Measurements from ENCODE around the gene KAT6B. TPM values are rescaled to one million over a fixed set of nuclear protein-coding genes. Genes with fewer than 3 reads are reported as not detected.
A peak's percentile ranks its signal among the peaks of the same experiment; 100 is the strongest.
"Not testable (repeated sequence)": the region's sequence is repeated elsewhere in the genome, so short reads cannot be mapped to it uniquely, and the experiment has no call there.

The KAT6B gene
- total and polyA plus RNA-seq, 2 experiments from 2014 or later, result 7.7 to 12.4 TPM

- Histone ChIP-seq H3F3A (ENCODE audit: insufficient read depth) (no peaks in the 10 kb centered on the region), H2AFZ (no peak overlapping the region), H3K9me3 (ENCODE audit: low read depth) (no peaks in the 10 kb centered on the region), H3K27me3 (replicated peaks; ENCODE audit: insufficient read depth) (no peaks in the 10 kb centered on the region), H3K79me2 (ENCODE audit: insufficient read depth) (peaks cover 90% of the 10 kb centered on the region), H3K9ac (no peak overlapping the region), H3K27ac (no peak overlapping the region), H3K36me3 (ENCODE audit: low read depth) (no peaks in the 10 kb centered on the region), H3K9me2 (ENCODE audit: insufficient read depth) (no peaks in the 10 kb centered on the region), H3K4me1 (ENCODE audit: insufficient read depth) (no peaks in the 10 kb centered on the region), H3K4me2 (ENCODE audit: unreplicated experiment) (no peak overlapping the region), H3K4me3 (no peak overlapping the region), H4K20me1 (ENCODE audit: insufficient read depth) (no peaks in the 10 kb centered on the region)
- TF ChIP-seq EZH2 (IDR thresholded peaks at IDR 0.05; ENCODE audit: insufficient read depth, poor library complexity, severe bottlenecking) (no peak), EZH2phosphoT487 (IDR thresholded peaks at IDR 0.05; ENCODE audit: insufficient read depth, low read depth) (no peak)
- in situ Hi-C loops (cut with MboI), result no loop called here
- DNase-seq, result peak; percentile 54
Observed at GRCh38 chr10:74889662-74889998, 63.2 kb downstream of the KAT6B start.

- no peak overlapping the region for H3K4me2 ChIP-seq (ENCODE audit: unreplicated experiment)
- H3K9me2 ChIP-seq (ENCODE audit: insufficient read depth), result no peaks in the 10 kb centered on the region
- H4K20me1 ChIP-seq (ENCODE audit: insufficient read depth), result no peaks in the 10 kb centered on the region
- WGBS, 2 experiments (ENCODE audit: low coverage in 1 of 2, low lambda C conversion rate in 2 of 2, missing lambda C conversion rate in 2 of 2), result 87 to 91% methylated on average over 7 of the region's 7 CpGs
- TF ChIP-seq EZH2phosphoT487 (IDR thresholded peaks at IDR 0.05; ENCODE audit: insufficient read depth, low read depth) (no peak), EZH2 (IDR thresholded peaks at IDR 0.05; ENCODE audit: insufficient read depth, poor library complexity, severe bottlenecking) (no peak)
- H3K9me3 ChIP-seq (ENCODE audit: low read depth), result no peaks in the 10 kb centered on the region
- H3K36me3 ChIP-seq (ENCODE audit: low read depth), result no peaks in the 10 kb centered on the region
- no peaks in the 10 kb centered on the region for H3F3A ChIP-seq (ENCODE audit: insufficient read depth)
- H3K9ac ChIP-seq, result no peak overlapping the region
- no peak overlapping the region for H3K4me3 ChIP-seq
- H3K4me1 ChIP-seq (ENCODE audit: insufficient read depth), result no peaks in the 10 kb centered on the region
- no peak overlapping the region for H3K27ac ChIP-seq
- H3K27me3 ChIP-seq (replicated peaks; ENCODE audit: insufficient read depth), result no peaks in the 10 kb centered on the region
- no peak overlapping the region for H2AFZ ChIP-seq
- no peak for DNase-seq
- in situ Hi-C loops (cut with MboI), result no loop called here
- H3K79me2 ChIP-seq (ENCODE audit: insufficient read depth), result peaks cover 88% of the 10 kb centered on the region
Observed at GRCh38 chr10:74890460-74890859, 64.1 kb downstream of the KAT6B start.

GRCh38 chr10:74891053-74891452, 64.7 kb downstream of the KAT6B start:
- Histone ChIP-seq H3K9ac (no peak overlapping the region), H3K9me2 (ENCODE audit: insufficient read depth) (no peaks in the 10 kb centered on the region), H2AFZ (no peak overlapping the region), H3K27me3 (replicated peaks; ENCODE audit: insufficient read depth) (no peaks in the 10 kb centered on the region), H3F3A (ENCODE audit: insufficient read depth) (no peaks in the 10 kb centered on the region), H3K4me3 (no peak overlapping the region), H3K27ac (no peak overlapping the region), H3K36me3 (ENCODE audit: low read depth) (no peaks in the 10 kb centered on the region), H3K9me3 (ENCODE audit: low read depth) (no peaks in the 10 kb centered on the region), H3K79me2 (ENCODE audit: insufficient read depth) (peaks cover 89% of the 10 kb centered on the region), H3K4me1 (ENCODE audit: insufficient read depth) (no peaks in the 10 kb centered on the region), H3K4me2 (ENCODE audit: unreplicated experiment) (no peak overlapping the region), H4K20me1 (ENCODE audit: insufficient read depth) (no peaks in the 10 kb centered on the region)
- TF ChIP-seq EZH2phosphoT487 (IDR thresholded peaks at IDR 0.05; ENCODE audit: insufficient read depth, low read depth) (no peak), EZH2 (IDR thresholded peaks at IDR 0.05; ENCODE audit: insufficient read depth, poor library complexity, severe bottlenecking) (no peak)
- 21 to 28% methylated on average over 2 of the region's 2 CpGs for WGBS, 2 experiments (ENCODE audit: low coverage in 1 of 2, low lambda C conversion rate in 2 of 2, missing lambda C conversion rate in 2 of 2)
- in situ Hi-C loops (cut with MboI), result no loop called here
- no peak for DNase-seq

GRCh38 chr10:74892839-74893238, 66.4 kb downstream of the KAT6B start:
- Histone ChIP-seq H3K79me2 (ENCODE audit: insufficient read depth) (peaks cover 89% of the 10 kb centered on the region), H3K9me3 (ENCODE audit: low read depth) (no peaks in the 10 kb centered on the region), H2AFZ (no peak overlapping the region), H3K4me3 (no peak overlapping the region), H3K4me1 (ENCODE audit: insufficient read depth) (peaks cover 6% of the 10 kb centered on the region), H3K27me3 (replicated peaks; ENCODE audit: insufficient read depth) (no peaks in the 10 kb centered on the region), H3K27ac (no peak overlapping the region), H3K36me3 (ENCODE audit: low read depth) (no peaks in the 10 kb centered on the region), H3K9ac (no peak overlapping the region), H3K4me2 (ENCODE audit: unreplicated experiment) (no peak overlapping the region), H3F3A (ENCODE audit: insufficient read depth) (no peaks in the 10 kb centered on the region), H3K9me2 (ENCODE audit: insufficient read depth) (no peaks in the 10 kb centered on the region), H4K20me1 (ENCODE audit: insufficient read depth) (no peaks in the 10 kb centered on the region)
- TF ChIP-seq EZH2phosphoT487 (IDR thresholded peaks at IDR 0.05; ENCODE audit: insufficient read depth, low read depth) (no peak), EZH2 (IDR thresholded peaks at IDR 0.05; ENCODE audit: insufficient read depth, poor library complexity, severe bottlenecking) (no peak)
- 92 to 94% methylated on average over 3 to 4 of the region's 4 CpGs for WGBS, 2 experiments (ENCODE audit: low coverage in 1 of 2, low lambda C conversion rate in 2 of 2, missing lambda C conversion rate in 2 of 2)
- in situ Hi-C loops (cut with MboI), result no loop called here
- DNase-seq, result no peak

- 88 to 89% methylated on average over 6 of the region's 6 CpGs for WGBS, 2 experiments (ENCODE audit: low coverage in 1 of 2, low lambda C conversion rate in 2 of 2, missing lambda C conversion rate in 2 of 2)
- not testable (repeated sequence) for H4K20me1 ChIP-seq (ENCODE audit: insufficient read depth)
Observed at GRCh38 chr10:74893329-74893728, 66.9 kb downstream of the KAT6B start.

More at GRCh38 chr10:74893329-74893728, 66.9 kb downstream of the KAT6B start:
- Histone ChIP-seq H3K79me2 (ENCODE audit: insufficient read depth) (peaks cover 89% of the 10 kb centered on the region), H3K4me1 (ENCODE audit: insufficient read depth) (peaks cover 11% of the 10 kb centered on the region)
- H3K36me3 ChIP-seq (ENCODE audit: low read depth); H3K27me3 ChIP-seq (replicated peaks; ENCODE audit: insufficient read depth); H3K9me2 ChIP-seq (ENCODE audit: insufficient read depth); H3K9ac ChIP-seq; H3F3A ChIP-seq (ENCODE audit: insufficient read depth); H3K4me3 ChIP-seq; H2AFZ ChIP-seq; in situ Hi-C loops (cut with MboI); H3K4me2 ChIP-seq (ENCODE audit: unreplicated experiment); DNase-seq; H3K27ac ChIP-seq; H3K9me3 ChIP-seq (ENCODE audit: low read depth): not testable (repeated sequence)
